ENCODE measurements around the gene NBEA. TPM values are rescaled to one million over a fixed set of nuclear protein-coding genes. Genes with fewer than 3 reads are reported as not detected.
A peak's percentile ranks its signal among the peaks of the same experiment; 100 is the strongest.

Gene NBEA
- total RNA-seq, 1 experiment from 2014 or later, result 5.1 TPM

DNA sequence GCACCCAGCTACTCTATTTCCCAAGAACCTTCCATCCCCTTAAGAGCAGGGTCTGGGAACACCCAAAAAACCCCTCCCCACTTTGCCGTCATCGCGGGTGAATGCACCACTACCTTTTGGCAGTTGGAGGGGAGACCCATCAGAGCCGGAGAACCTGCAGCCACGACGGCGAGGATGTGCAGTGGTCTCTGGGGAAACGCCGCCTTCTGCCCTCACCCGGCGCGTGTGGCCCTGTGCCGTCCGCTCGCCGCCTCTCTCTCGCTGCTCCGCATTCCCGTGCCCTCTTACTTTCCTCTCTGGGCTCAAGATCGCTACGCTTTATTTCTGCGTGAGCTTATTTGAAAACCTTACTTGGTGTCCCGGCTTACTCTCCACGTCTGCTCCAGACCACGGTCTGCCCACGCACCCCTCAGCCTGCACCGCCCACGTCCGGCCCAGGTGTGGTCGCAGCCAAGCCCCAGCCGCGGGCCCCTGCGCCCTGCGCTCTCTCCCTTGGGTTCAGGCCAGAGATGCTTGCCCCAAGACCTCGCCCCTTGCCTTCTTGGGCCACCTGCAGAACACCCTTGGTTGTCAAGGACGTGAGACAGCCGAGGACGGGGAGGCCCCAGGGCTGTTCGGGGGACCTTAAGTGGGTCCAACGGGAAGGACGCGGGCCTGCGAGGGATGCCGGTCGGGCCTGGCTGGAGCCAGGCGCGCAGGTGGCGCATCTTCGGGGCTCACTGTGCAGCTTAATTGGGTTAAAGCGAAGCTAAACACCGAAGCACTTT is 536.4 kb downstream of the NBEA start:
- peak; percentile 79 for DNase-seq (ENCODE audit: low spot score)
- in situ Hi-C loops (cut with HindIII; ENCODE audit: low sequenced_read_pairs), result no loop called here

DNA sequence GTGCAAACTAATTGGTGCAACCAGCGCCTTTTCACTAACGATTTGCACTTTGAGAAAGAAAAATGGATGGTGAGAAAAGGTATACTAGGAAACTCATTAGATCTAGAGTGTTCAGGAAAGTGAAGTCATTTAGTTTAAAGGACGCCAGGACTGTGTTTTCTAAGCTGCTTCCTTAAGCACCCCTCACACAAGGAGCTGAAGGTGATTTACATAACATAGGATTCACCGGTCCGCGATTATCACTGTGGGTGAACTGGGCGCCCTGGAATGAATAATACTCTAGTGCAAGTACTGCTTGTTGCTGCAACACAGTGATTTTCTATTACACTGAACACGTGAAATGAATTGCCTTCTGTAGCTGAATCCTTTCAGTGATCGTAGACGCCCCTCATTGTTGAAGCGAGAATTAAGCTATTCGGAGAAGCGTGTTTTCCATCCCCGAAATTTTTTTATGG is 537.0 kb downstream of the NBEA start:
- DNase-seq (ENCODE audit: low spot score), result peak; percentile 82
- in situ Hi-C loops (cut with HindIII; ENCODE audit: low sequenced_read_pairs), result no loop called here

- in situ Hi-C loops (cut with HindIII; ENCODE audit: low sequenced_read_pairs), result no loop called here
- no peak for DNase-seq (ENCODE audit: low spot score)
Measured at GRCh38 chr13:35479706-35480105, 537.6 kb downstream of the NBEA start.

DNA sequence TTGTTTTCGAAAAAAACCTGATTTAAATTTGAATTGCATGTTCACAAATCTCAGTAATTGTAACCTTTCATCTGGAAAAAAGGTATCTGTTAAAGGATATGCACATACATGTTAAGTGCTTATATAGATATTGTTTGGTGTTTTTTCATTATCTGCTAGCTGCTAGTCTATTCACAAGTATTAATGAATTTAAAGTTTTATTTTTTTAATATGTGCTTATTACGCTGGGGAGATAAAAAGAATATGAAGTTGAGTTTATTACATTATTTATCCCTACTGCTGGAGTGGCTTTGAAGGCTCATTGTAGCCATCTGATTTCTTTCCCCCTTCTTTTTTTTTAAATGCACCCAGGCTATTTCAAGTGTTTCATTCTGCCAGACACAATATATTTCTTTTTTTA is 538.3 kb downstream of the NBEA start:
- peak; percentile 51 for DNase-seq (ENCODE audit: low spot score)
- in situ Hi-C loops (cut with HindIII; ENCODE audit: low sequenced_read_pairs), result no loop called here

- peak; percentile 56 for DNase-seq (ENCODE audit: low spot score)
- in situ Hi-C loops (cut with HindIII; ENCODE audit: low sequenced_read_pairs), result no loop called here
Measured at GRCh38 chr13:35481777-35482176, 539.7 kb downstream of the NBEA start.

GRCh38 chr13:35482527-35482926 is 540.5 kb downstream of the NBEA start:
- DNase-seq (ENCODE audit: low spot score), result no peak
- in situ Hi-C loops (cut with HindIII; ENCODE audit: low sequenced_read_pairs), result no loop called here

- DNase-seq (ENCODE audit: low spot score), result peak; percentile 49
- in situ Hi-C loops (cut with HindIII; ENCODE audit: low sequenced_read_pairs), result no loop called here
Measured at GRCh38 chr13:35483761-35484160, 541.7 kb downstream of the NBEA start.

DNA sequence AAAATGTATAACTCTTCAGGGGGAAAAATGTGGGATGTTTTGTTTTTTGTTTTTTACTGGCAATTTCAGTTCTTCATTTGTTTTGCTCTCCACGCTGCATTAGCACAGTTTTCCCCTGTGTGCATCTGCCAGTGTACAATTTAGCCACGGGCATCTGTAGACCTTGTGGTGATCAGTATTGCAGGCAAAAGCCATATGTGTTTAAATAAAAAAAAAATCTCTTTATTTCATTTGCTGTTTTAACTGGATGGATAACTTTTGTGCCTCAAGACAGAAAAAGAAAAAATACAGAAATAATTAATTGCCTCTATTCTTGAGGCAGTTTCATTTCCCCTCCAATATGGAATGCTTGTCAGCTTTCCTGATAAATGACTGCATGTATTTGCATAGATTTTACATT is 542.3 kb downstream of the NBEA start:
- DNase-seq (ENCODE audit: low spot score), result peak; percentile 72
- in situ Hi-C loops (cut with HindIII; ENCODE audit: low sequenced_read_pairs), result no loop called here

- in situ Hi-C loops (cut with HindIII; ENCODE audit: low sequenced_read_pairs), result no loop called here
- peak; percentile 88 for DNase-seq (ENCODE audit: low spot score)
Measured at GRCh38 chr13:35485424-35485823, 543.4 kb downstream of the NBEA start.

- peak; percentile 40 for DNase-seq (ENCODE audit: low spot score)
- in situ Hi-C loops (cut with HindIII; ENCODE audit: low sequenced_read_pairs), result no loop called here
Measured at GRCh38 chr13:35489050-35489449, 547.0 kb downstream of the NBEA start.

GRCh38 chr13:35496006-35496405 is 553.9 kb downstream of the NBEA start:
- DNase-seq (ENCODE audit: low spot score), result no peak
- in situ Hi-C loops (cut with HindIII; ENCODE audit: low sequenced_read_pairs), result no loop called here

GRCh38 chr13:35496761-35497386 is 554.8 kb downstream of the NBEA start:
- in situ Hi-C loops (cut with HindIII; ENCODE audit: low sequenced_read_pairs), result no loop called here
- DNase-seq (ENCODE audit: low spot score), result no peak

GRCh38 chr13:35498231-35498630 is 556.2 kb downstream of the NBEA start:
- in situ Hi-C loops (cut with HindIII; ENCODE audit: low sequenced_read_pairs), result no loop called here
- no peak for DNase-seq (ENCODE audit: low spot score)

DNA sequence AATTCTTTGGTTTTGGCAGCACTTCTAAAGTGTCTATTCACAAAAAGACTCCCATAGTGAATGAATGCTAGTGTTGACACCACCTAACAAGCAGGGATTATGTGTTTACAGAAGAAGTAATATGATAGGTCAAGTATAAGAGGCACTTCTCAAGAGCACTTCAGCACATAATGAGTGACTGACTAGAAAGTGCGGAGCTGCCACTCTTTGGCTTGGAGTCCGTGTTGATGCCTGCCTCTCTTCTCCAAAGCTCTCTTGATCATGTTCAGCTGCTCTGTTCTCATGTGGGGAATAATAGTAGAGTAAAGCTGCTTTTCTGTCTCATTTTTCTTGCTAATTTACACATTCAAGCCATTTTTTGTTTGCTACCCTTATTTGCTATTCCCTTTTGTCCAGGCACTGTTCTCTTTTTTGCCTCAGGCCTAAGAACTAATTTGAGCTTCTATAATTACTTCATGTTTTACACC is 557.2 kb downstream of the NBEA start:
- in situ Hi-C loops (cut with HindIII; ENCODE audit: low sequenced_read_pairs), result no loop called here
- DNase-seq (ENCODE audit: low spot score), result peak; percentile 87

- DNase-seq (ENCODE audit: low spot score), result no peak
- in situ Hi-C loops (cut with HindIII; ENCODE audit: low sequenced_read_pairs), result no loop called here
Measured at GRCh38 chr13:35499676-35500075, 557.6 kb downstream of the NBEA start.

DNA sequence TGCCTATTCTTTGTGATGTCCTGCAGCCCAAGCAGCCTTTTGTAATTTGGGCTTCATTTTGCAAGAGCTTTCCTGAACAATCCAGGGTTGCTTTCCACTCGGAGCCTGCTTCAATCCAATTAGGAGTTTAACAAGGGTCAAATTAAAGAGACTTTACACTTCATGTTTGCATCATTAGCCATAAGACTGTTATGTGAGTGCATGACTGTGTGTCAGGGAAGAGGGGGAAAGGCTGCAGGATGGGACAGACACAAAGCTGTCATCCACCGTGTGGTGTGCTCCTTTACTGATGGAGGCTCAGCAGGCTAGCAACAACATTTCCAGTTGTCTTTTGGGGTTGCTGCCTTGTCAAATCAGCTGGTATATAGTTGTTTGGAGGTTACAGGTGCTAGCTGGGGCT is 558.1 kb downstream of the NBEA start:
- in situ Hi-C loops (cut with HindIII; ENCODE audit: low sequenced_read_pairs), result no loop called here

GRCh38 chr13:35501661-35502235 is 559.7 kb downstream of the NBEA start:
- in situ Hi-C loops (cut with HindIII; ENCODE audit: low sequenced_read_pairs), result no loop called here
- DNase-seq (ENCODE audit: low spot score), result peak; percentile 80

More for the DNA sequence above, 558.1 kb downstream of the NBEA start:
- peak; percentile 71 for DNase-seq (ENCODE audit: low spot score)

- in situ Hi-C loops (cut with HindIII; ENCODE audit: low sequenced_read_pairs), result no loop called here
Measured at GRCh38 chr13:35502456-35502855, 560.4 kb downstream of the NBEA start.

GRCh38 chr13:35512271-35512920 is 570.3 kb downstream of the NBEA start:
- no peak for DNase-seq (ENCODE audit: low spot score)
- in situ Hi-C loops (cut with HindIII; ENCODE audit: low sequenced_read_pairs), result no loop called here

More at GRCh38 chr13:35502456-35502855, 560.4 kb downstream of the NBEA start:
- DNase-seq (ENCODE audit: low spot score), result peak; percentile 60

DNA sequence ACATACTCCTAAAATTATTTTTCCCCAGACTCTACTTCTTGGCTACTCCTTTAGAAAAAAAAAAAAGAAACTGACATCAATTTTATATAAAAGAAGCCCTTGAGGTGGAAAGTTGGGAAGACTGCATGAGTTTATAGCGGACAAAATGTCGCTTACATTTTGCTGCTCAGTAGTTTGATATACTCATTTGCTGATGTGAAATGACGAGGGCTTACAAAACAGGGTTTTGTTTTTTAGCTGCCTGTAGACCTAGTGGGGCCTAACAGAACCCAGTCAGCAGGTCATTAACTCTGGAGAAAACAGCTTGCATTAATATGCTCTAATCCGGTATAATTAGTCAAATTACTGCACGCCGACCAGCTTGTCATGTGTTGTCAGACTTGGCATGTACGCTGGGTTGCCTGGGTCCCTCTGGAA is 572.0 kb downstream of the NBEA start:
- in situ Hi-C loops (cut with HindIII; ENCODE audit: low sequenced_read_pairs), result no loop called here

More for the DNA sequence above, 572.0 kb downstream of the NBEA start:
- DNase-seq (ENCODE audit: low spot score), result peak; percentile 73

All from G401 (cell line).